Hypothalamus (tissue), 51 donors: ENCODE data around the gene PPARG.
A peak's percentile ranks its signal among the peaks of the same experiment; 100 is the strongest.
"Not testable (repeated sequence)": the region's sequence is repeated elsewhere in the genome, so short reads cannot be mapped to it uniquely, and the experiment has no call there.

Experiments
- DNase-seq, 51 donors: peaks; one replicate each; lab custom pipeline; 2025; lab: John Stamatoyannopoulos, UW

Gene PPARG

DNA sequence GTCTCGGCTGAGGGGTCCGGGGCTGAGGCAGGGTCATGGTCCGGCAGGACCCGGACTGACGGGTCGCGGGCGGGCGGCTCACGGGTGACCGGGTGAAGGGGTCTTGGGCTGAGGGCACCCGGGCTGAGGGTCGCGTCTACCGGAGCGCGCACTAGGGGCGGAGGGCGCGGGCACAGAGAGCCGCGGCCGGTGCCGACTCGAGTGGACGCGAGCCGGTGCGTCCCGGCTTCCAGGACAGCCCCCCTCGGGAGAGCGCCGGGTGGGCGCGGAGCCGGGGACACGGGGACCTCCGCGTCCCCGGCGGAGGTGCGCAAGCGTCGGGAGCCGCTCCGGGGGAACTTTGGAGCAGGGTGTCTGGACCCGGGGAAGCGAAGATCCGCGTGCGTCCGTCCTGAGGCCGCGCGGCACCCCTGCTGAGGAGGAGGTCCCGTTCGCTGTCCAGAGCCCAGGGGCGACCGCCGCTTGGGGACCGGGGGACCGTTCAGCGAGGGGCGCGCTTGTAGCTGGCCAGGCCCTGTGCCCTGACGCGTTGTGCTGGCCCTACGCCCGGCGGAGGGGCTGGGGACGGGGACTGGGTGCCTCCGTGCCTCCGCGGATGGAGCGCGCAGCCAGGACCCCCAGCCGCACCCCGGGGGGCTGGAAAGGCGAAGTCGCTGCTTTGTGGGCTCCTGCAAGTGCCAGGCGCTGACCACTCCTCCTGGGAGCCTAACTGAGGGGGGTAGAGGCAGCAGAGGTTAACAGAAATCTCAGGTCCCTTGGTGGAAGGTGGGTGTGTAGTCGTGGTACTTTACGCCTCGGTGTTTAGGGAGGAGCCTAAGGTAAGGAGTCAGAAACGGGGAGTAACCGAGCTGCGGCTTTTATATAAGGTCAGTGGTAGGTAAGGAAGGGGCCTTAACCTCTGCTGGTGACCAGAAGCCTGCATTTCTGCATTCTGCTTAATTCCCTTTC is at the start of gene PPARG:
TSS of gene PPARG (plus strand) at position 889 of the 948 bp plus-strand sequence. CDS start 90,642 bp downstream, outside the sequence.
- peak in 1 of 51 donors; percentile 15 for DNase-seq

DNA sequence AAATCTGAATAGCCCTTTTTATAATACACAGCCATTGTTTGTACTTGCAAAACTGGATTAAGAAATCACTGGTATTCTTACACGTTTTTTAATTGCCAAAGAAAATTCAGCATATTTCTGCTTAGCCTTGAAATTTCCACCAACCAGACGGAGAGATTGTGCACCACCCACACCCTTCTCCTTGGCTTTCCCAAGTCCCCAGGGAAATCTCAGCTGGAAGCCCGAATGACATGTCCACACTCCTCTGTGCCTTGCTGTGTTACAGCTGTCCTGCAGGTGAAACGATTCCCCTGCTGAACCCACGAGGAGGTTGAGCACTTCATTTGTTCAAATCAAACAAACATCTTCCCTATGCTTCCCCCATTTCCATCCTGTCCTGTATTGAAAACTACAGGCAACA is 49.6 kb upstream of the PPARG start:
- DNase-seq, result no peak

DNA sequence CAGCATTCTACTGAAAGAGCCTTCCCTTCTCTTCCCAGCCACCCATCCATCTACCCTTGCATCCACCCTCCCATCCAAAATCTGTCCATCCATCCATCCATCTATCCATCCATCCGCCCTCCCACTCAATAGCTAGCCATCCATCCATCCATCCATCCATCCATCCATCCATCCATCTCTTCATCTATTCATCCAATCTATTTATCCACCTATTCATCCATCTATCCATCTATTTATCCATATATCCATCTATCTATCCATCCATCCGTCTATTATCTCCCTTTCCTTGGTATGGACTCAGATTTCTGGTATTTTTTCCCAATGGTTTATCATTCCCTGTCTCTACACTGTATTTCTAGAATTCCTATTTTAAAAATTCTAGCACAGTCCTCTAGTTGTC is 46.1 kb upstream of the PPARG start:
- DNase-seq, result no peak

DNA sequence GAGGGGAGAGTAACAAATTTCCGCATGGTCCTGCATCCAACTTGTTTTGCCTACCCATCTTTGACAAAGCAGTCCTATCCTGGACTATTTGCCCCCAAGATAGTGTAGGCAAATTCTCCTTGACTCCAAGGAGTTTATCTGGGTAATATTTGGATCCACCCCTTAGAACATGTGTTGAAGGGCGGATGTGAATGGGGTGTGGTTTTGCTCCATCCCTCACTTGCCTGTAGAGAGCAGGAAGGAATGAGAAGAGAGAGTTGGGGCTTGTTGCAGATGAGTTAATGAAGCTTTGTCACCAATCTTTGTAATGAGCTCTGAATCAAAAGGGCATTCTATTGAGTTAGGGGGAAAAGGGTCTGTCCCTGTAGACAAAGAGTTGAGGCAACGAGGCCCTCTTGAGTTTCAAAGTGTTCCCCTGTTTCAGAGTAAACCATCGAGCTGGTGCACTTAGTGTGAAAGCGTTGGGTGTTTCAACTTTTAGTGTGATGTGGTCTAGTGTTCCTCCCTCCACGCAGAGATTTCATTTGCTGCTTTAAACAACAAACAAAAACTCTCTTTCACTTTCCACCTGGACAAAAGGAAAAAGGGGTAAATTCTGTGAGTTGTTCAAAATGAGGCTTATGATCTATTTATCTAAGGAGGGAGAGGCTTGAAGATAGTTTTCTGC is 42.2 kb upstream of the PPARG start:
- DNase-seq, result no peak

DNA sequence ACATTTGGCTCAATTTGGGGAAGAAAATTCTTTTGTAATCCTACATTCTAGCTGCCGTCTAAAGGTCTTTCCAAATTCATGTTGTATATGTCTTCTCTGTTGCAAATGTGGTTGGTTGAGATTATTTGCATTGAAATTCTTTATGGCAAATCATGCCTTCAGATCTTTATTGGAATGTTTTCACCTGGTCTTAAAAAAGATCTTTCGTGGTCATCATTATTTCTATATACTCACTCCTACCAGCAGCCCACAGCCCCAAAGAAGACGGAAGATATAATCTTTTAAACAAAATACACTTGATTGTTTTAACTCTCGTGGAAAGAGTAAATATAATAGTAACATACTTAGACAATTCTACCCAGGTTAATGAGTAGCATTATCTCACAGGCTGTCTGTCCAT is 41.5 kb upstream of the PPARG start:
- DNase-seq, result no peak

DNA sequence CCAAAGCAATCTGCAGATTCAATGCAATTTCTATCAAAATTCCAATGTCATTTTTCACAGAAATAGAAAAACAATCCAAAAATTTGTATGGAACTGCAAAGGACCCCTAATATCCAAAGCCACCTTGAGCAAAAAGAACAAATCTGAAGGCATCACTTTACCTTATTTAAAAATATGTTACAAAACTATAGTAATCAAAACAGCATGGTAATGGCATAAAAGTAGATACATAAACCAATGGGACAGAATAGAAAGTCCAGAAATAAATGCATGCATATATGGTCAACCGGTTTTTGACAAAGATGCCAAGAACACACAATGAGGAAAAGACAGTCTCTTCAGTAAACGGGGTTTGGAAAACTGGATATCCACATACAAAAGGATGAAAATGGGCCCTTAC is 39.4 kb upstream of the PPARG start:
- DNase-seq, result no peak

DNA sequence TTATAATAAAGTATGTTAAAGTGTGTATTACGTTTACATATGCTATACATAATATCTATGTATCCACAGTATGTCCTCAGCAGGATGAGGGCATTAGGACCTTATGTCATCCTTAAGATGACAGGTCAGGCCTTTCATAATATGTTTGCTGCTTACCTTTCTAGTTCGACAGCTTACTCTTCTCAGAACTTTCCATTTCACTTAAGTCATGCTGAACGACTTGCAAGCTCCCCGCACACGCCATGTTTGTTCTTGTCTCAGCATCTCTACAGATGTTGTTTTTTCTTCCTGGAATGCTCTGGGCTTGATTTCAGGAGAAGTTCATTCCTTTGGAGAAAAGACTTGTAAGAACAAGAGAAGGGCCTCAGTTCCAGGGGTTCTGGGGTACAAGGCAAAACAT is 36.0 kb upstream of the PPARG start:
- DNase-seq, result no peak

DNA sequence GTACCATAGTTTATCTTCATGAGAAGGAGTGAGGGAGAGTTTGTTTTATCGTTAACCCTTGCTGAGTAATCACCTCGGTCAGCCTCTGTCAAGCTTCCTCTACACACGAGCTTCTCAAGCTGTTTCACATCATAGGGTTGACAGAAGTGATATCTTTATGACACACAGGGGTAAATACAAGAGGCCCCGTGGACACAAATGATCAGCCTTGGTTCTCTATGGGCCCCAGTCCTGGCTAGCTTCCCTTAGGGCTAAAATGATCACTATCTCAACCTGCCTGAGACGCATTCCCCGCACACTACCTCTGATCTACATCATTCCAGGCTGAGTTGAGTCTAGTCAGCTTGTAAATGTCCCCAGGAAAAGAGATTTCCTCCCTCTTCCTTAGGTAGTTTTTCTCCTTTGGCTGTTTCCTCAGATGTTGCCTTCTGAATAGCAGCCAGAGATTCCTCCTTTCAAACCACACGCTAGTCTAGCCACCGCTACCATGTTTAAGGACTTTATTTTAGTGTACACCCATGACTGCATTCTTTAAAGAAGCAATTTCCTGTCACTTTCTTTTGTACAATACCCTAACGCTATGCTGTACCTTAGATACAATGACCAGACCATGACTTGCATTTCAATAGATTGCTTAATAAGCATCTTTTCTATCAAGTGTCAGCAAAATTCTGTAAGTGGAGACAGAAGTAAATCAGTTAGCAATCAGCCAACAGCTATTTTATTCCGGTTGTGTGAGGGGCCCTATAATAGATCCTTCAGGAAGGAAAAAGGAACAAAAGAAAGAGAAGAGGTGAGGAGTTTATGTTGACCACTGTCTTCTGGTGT is 35.1 kb upstream of the PPARG start:
- no peak for DNase-seq

DNA sequence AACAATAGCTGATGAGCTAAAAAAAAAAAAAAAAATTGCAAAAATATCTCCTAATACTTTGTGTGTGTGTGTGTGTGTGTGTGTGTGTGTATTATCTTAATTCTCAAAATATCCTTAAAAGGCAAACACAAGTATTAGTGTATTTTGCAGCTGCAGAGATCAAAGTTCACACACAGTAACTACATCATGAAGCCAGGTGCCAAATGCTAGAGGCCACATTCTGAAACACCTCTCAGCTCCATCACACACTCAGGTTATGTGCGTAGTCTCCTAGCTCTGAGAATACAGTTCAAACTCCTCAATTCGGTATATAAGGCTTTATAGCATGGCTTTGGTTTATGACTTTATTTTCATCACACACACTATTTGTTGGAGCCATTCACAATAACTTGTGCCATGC is 33.5 kb upstream of the PPARG start:
- DNase-seq, result no peak

DNA sequence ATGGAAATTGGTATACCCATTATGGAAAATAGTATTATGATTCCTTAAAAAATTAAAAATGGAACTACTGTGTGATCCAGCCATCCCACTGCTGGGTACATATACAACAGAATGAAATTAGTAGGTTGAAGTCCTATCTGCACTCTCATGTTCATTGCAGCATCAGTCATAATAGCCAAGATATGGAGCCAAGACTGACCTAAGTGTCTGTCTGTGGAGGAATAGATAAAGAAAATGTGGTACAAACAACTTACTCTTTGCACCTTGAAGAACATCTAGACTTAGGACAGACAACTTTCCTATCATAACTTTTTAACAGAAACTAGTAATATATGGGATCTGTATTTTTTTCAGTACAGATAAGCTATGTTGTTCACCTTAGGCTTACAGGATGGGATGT is 30.0 kb upstream of the PPARG start:
- no peak for DNase-seq

DNA sequence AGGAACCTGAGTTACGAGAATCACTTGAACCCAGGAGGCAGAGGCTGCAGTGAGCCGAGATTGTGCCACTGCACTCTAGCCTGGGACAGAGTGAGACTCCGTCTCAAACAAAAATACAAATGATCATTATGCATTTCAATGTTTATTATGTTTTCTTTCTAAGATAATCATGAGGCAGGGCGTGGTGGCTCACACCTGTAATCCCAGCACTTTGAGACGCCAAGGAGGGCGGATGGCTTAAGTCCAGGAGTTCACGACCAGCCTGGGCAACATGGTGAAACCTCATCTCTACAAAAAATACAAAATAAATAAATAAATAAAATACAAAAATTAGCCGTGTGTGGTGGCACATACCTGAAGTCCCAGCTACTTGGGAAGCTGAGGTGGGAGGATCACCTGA is 26.7 kb upstream of the PPARG start:
- not testable (repeated sequence) for DNase-seq

DNA sequence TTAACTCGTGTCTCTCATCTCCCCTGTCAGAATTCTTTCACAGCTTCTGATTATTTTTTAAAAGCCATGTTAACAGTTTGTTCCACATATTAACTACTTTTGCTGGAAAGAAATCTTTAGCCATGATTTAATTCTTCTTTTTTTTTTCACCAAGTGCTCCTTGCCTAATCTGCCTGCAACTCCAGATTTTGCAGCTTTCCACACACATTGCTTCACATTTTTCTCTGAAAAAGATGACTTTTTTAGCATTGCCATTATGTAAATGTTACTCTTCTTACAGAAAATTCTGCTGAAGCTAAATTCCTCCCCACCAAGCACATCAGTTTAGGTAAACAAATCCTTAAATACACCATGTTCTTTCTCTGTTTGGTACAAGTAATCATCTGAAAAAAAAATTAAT is 23.4 kb upstream of the PPARG start:
- no peak for DNase-seq

DNA sequence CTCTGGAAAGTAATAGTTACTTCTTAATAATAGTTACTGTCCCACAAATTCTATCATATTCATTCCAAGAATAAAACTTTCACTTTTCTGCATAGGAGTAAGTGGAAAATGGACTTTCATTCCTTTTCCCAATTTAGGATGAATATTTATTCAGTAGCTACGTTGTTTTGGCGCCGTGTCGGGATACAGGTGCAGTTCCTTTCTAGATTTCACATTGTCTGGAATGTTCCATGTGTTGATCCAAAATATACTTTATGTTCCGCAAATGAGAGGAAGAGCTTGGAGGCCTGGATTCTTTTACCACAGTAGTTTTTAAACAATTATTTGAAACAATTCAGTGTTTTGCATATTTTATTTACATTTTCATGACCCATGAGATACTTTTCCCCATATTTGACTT is 22.8 kb upstream of the PPARG start:
- no peak for DNase-seq

DNA sequence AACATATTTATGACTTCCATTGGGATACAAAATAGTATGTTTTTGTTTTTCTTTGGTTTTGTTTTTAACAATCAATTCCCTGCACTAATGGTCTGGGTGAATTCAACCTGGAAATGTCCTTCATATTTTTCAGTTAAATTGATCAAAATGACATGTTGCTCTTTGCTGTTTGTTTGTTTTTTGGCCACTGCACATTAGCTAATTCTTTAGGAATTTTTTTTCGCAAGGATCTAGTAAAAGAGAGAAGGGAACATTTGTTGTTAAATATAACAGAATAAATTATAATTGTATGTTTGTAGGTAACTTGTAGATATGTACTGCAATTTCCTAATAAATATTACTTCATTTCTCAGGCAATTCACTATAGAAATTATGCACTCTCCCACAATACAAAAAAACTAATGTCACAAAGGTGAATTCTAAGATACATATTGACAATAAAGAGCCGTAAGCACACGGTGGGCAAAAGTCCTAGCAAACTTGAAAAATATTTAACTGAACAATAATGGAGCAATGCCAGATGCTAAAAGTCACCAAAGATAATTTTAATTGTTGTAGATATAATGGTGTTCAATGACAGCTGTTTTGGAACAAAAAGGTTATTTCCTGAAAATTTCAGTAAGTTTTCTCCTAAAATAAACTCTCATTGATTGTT is 21.4 kb upstream of the PPARG start:
- no peak for DNase-seq

DNA sequence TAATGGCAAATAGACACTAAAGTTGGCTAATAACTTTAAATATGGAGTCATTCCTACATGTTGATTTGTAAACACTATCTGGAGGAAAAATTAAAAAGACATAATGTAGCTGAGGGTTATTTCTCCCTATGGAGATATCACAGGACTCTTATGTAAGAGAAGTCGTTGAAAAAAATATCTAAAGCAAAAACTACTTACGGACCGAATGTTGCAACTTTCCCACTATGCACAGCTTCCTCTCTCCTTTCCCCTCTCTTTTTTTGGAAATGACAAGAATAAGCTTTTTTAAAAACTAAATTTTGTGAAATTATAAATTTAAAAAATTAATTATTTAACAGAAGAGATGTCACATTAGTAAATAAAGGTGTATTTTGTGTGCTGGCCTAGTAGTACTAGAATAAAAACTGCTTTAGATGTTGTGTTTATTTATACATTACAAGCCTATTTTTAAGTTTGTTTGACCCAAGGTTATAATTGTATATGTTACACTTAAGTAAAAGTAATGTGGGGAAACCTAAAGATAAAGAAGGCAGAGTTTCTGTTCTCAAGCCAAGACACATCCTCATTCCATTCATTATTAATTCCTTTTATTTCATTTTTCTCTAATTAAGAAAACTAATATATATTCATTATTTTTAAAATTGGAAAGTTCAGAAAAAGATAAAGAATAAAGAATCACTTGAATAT is 20.7 kb upstream of the PPARG start:
- DNase-seq, result no peak

DNA sequence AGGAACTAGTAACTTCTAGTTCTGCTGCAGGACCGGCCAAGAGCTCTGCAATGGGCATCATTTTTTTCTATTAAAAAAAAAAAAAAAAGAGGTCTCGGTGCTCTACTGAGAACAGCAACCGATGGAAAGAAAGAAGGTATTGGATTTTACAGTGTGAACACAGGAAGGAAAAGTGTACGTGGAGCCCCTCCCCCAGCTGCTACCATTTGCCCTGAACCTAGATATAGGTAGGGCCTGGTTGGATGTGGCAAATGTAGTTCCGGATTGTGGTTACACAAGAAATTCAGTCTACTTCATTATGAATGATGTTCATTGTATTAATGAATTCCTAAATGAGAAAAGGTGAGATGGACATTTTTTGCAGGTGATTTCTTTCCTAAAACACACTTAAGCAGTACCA is 17.9 kb upstream of the PPARG start:
- no peak for DNase-seq

DNA sequence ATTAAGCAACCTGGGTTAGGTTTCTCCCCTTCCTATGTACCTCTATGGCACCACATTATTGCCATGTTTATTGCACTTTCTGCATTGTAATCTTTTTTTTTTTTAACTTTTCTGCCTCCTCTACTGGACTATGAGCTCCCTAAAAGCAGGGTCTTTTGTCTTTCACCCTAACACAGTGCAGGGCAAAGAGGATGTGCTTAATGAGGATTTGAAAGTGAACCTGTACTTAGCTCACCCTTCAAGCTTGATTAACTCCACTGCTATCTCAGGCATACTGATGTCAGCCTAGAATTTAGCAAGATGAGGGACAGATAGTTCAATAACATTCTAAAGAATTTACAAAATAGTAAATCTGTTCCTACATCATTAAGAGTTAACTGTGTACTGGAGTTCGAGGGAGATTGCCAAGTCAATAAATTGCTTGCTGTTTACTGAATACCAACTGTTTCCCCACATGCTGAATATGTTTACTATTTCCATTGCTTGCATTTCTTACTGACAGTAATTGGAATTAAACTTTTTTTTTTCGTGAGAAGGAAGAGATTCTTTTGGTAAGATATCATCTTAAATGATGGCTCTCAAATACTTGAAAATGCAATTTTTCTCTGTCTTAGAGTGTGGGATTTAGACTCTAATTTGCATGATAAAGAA is 15.7 kb upstream of the PPARG start:
- no peak for DNase-seq

DNA sequence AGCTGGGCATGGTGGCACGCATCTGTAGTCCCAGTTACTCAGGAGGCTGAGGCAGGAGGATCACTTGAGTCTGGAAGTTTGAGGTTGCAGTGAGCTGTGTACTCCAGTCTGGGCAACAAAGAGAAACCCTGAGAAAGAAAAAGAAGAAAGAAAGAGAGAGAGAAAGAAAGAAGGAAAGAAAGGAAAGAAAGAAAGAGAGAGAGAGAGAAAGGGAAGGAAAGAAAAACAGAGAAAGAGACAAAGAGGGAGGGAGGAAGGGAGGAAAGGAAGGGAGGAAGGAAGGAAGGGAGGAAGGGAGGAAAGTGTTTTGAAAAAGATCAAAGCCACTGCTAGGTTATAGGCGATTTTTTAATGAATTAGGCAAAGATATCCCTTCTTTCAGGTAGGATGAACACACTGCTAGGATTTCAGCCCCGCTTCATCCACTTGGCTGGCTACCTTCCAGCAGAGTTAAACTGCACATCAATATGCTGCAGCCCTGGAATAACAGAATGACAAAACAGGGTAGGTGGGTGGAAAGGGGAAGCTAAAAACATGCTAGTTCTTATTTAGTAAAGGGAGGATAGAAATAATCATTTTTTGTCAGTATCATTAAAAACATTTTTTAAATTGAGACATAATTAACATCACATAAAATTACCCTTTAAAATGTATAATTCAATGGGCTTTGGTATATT is 12.8 kb upstream of the PPARG start:
- DNase-seq, result no peak

DNA sequence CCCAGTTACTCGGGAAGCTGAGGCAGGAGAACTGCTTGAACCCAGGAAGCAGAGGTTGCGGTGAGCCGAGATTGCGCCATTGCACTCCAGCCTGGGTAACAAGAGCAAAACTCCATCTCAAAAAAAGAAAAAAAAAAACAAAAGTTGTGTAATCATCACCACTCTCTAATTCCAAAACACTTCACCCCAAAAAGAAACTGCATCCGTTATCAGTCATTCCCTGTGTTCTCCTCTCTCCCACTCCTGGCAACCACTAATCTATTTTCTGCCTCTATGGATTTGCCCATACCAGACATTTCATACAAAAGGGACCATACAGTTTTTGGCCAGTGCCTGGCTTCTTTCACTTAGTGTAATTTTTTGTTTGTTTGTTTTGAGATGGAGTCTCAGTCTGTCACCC is 12.0 kb upstream of the PPARG start:
- DNase-seq, result not testable (repeated sequence)
